Skin of body (tissue), 2 donors: ENCODE results near the gene METTL23. TPM values are rescaled to one million over a fixed set of nuclear protein-coding genes. Genes with fewer than 3 reads are reported as not detected.
"Not testable (repeated sequence)": the region's sequence is repeated elsewhere in the genome, so short reads cannot be mapped to it uniquely, and the experiment has no call there.

Experiments used
- DNase-seq: peaks from one replicate; lab custom pipeline; 2025; lab: John Stamatoyannopoulos, UW
- total RNA-seq: library from RNA; depleted of rRNA; stranded (reverse); fragments of >200 nt; gene quantifications from one replicate; pipeline ENCODE4 v1.2.3, GENCODE V29; 2014

The METTL23 gene
- total RNA-seq, 1 donor from 2014 or later = 18.1 TPM

DNA sequence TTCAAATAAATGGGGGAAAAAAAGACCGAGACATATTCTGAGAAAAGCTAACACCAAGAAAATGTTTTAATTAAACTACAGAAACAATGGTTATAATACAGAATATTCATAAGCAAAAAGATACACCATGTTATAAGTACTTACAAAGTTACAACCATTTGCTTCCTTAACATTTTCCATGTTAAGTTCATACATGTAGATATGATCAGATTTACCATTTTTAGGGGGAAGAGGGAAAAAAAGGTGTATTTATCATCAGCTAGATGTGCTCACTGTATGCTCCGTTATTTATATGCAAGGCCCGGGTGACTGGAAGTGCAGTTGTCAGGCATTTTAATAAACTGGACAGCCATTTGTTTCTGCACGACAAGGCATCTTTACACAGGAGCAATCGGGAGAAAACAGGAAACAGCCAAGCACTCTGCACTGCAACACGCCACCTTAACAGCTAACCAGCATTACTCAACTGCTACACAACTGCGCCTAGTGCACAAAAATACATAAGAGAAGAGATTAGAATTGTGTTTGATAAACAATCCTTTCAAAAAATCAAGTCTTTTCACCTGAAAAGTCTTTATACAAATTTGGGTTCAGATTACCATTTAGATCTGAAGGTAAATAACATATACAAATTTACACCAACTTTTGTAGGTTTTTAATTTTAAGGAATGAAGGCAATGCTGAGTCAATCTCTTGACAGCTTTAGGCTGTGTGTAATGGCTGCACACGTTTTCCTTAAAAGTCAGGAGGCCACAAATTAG lies 7.6 kb downstream of the METTL23 start:
- no peak for DNase-seq

DNA sequence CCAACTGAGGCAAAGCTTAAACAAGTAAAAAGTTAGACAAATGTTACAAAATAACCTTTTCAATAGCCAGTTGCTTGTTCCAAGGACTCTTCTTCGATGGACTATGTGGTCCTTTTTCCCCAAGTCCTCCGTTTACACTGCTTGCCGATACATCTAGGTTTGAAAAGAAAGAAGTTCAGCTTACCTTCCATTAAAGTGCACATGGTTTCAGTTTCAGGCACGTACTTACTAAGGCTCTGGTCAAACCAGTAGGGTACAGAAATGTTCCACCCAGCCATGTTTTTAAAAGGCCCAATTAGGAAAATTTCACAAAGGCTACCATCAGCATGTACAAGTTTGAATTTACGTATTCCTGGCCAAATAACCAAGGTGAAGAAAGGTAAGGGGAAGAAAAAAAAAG lies 8.4 kb downstream of the METTL23 start:
- DNase-seq = no peak

DNA sequence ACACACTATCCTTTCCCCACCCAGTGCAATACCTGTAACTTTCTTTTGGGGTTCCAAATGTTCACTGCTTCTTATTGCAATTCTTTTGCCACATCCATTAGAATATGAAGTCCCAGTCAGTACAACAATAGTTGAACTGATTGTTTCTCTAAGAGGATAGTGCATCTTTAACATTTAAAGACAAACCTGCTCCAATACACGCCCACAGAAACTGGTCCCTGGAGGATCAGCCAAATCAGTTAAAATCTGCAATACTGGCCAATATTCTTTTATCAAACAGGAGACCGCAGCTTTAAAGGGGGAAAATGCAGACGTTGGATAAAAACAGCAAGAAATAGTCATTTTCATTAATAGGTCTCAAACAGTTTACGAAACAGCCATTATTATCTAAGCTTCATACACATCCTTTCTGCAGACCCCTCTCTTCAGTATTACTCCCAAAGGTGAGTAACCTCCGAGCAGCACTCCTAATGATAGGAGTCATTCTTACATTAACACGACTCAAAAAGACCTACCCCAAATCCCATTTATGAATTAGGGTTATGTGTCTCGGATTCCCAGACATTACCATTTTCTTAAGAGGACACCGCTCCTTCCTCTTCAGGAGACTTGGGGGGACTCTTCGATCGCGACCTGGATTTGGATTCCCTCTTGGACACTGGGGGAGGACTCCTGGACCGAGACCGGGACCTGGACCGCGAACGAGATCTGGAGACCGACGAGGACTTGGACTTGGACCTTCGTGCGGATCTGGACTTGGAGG lies 9.1 kb downstream of the METTL23 start:
- DNase-seq = no peak

DNA sequence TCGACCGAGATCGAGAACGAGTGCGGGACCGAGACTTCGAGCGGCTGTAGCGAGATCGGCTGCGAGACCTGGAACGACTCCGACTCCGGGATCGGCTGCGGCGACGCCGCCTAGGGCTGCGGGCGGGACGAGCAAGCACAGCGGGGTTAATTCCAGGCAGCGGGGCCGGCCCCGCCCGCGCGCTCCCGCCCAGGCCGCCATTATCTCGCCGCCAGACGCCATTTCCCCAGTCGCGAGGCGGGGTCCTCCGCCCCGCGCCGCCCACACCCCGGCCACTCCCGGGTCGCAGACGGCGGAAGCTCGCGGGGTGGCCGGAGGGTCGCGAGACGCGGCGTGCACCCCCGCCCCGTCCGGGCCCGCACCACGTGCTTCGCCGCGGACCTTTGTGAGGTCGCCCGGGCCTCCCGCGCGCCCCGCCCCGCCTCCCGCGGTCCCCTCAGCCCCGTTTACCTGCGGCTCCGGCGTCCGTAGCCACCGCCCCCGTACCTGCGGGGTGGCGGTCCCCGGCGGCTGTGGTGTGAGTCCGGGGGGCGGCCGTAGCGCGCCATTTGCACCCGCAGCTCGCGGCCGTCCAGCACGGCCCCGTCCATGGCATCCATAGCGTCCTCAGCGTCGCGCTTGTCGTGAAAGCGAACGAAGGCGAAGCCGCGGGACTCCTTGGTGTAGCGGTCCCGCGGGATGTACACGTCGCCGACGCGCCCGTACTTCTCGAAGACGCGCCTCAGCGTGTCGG lies 9.9 kb downstream of the METTL23 start:
- DNase-seq = peak; percentile 78

DNA sequence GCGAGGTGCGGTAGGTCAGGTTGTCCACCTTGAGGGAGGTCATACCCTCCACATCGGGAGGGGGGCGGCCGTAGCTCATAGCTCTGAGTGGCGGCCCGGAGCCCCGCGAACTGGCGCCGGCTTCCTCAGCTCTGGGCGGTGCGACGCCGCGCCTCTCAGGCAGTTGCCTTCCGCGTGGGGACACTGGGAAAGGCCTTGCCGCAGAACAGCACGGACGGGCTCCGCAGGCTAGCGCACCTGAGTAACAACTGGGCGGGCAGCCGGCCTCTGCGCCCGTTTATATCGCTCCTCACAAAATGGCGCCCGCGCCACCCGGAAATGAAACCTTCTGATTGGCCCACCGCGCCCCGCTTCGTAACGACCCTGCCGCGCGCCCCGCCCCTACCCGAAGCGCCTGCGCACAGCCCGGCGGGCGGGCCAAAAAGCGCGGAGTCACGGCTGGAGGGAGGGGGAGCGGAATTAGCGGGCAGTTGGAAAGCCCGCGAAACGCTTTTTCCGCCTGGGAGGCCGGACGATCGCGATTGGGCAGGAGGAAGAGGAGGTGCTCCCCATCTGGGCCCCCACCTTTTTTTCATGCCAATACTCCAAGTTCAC lies 10.5 kb downstream of the METTL23 start, which contains the start of gene SRSF2:
SRSF2 (minus strand) TSS at position 250 of the 594 bp plus-strand sequence; CDS start at position 79, 171 bp downstream.
- peak; percentile 98 for DNase-seq

DNA sequence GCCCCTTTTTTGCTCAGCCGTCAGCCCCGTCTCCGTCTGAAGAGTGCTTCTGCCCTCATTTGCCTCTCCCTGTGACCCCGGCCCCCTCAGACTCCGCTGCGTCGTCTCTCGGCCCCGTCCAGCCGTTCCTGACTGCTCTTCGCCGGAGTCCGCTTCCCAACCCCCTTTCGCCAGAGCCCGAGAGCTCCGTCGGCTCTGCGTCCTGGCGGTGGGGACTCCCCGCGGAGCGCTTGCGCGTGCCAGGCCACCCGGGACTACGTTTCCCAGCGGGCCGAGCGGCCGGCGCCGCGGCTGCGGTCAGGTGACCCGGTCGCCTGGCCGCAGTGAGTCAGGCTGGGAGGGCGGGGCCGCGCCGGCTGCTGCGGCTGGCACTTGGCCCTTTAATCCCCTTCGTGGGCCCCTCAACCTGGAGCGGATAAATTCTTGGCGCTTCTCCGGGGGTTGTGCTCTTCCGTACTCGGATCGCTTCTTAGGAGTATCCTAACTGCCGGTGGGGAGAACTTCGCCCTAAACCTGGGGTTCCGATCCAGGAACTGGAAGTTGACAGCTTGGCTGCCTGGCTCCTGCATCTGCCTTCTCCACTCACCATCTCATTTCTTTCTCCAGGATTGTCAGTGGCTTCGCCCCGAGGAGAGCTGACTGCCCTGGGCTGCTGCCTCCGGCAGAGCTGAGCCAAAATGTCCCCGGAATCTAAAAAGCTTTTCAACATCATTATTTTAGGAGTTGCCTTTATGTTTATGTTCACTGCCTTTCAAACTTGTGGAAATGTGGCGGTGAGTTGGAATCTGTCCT lies 11.2 kb downstream of the METTL23 start, which contains the start of gene MFSD11:
MFSD11 (plus strand) TSS at position 444 of the 792 bp plus-strand sequence; CDS start at position 678, 234 bp downstream.
- DNase-seq = peak; percentile 97

DNA sequence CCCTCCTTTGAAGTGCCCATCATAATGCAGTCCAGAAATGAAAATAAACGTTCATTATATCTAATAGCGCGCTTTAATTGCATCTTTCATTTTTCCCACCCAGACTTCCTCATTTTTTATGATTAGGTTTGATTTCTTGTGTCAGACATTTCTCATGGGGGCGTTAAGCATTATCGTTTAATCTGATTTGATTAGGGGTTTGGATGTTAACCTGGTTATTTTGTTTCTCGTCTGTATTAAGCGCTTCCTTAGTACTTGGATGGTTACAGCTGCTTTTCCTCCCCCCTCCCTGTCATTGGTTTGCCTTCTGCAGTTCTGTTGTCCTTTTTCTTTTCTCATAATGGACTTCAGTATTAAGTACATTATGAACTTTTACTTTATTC lies 11.8 kb downstream of the METTL23 start:
- peak; percentile 39 for DNase-seq

DNA sequence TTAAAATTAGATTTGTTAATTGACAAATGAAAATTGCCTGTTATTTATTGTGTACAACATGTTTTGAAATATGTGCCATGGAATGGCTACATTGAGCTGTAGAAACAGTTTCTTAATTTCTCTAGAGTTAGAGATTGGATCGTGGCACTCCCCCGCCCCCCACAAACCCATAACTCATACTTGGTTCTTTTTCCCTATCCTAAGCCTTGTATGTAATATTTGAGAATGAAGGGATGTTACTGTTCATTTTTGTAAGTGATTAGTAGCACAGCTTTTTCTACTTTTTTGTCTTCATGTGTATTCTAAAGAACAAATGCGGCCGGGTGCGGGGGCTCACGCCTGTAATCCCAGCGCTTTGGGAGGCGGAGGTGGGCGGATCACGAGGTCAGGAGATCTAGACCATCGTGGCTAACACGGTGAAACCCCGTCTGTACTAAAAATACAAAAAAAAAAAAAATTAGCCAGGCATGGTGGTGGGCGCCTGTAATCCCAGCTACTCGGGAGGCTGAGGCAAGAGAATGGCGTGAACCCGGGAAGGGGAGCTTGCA lies 13.0 kb downstream of the METTL23 start:
- DNase-seq = not testable (repeated sequence)

DNA sequence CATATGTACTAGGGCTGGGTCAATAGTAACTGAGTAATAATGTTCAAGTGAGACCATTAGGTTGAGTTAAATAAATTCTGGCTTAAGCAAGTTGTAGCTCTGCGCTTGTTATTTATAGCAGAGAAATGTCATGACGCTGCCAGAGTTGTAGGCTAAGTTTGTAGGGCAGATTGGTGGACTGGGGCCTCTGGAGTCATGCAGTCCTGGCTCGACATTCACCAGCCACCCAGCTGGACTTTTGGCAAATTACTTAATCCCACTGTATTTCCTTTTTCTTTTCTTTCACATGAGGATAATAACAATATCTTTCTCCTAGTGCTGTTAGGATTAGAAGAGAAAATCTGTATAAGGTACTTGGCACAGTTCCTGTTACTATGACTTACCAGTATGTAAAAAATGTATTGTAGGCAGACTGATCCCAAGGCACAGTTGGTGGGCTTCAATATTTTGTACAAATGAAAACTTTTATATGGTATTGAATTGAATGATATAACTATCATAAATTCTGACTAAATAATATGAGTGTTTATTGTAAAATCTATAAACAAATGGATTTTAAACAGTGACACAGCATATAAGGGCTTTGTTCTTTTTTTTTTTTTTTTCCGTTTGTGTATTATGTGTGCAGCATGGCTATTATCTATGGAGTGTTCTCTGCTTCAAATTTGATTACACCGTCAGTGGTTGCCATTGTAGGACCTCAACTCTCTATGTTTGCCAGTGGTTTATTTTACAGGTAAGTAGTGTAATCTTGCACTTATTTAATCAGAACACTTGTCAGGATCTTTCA lies 13.9 kb downstream of the METTL23 start:
- no peak for DNase-seq

DNA sequence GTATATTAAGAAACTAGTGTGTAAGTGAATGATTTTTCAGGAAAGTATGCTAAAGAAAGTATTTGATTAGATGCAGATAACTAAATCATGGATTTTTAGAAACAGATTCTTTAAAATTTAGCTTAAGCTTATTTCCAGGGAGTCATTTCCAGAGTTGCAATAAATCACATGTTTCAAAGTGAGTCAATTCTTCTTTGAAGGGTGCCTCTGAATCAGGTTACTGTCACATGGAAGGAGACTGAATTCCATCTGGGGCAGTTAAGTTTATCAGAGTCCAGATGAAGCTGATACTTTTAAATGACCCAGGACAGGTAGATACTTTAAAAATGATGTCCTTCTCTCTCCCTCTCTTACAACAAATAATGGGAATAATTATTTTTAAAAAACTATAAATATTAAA lies 16.3 kb downstream of the METTL23 start:
- no peak for DNase-seq

DNA sequence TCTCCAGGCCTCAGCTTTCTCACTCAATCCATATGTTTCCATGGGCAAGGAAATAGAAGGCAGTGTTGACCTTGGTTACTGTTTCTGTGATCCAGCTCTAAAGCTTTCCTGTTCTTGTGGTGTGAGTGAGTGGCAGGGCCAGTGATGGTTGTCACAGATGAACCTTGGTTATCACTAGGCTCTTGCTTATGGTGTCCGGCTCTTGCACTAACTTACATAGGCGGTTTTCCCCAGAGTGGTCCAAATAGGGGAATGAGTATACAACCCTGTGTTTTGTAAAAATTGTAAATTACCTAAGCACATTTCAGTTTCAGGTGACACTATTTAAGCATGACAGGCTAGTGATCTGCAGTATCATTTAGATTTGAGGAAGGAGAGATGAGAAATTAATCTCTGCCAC lies 18.1 kb downstream of the METTL23 start:
- no peak for DNase-seq

DNA sequence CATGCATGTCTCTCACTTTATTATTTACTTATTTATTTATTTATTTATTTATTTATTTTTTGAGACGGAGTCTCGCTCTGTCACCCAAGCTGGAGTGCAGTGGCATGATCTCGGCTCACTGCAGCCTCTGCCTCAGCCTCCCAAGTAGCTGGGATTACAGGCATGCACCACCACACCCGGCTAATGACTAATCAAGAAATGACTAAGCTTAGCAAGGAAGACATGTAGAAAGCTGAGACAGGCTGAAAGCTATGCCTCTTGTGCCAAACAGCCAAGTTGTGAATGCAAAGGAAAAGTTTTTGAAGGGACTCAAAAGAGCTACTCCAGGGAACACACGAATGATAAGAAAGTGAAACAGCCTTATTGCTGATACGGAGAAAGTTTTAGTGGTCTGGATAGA lies 19.1 kb downstream of the METTL23 start:
- DNase-seq = not testable (repeated sequence)

DNA sequence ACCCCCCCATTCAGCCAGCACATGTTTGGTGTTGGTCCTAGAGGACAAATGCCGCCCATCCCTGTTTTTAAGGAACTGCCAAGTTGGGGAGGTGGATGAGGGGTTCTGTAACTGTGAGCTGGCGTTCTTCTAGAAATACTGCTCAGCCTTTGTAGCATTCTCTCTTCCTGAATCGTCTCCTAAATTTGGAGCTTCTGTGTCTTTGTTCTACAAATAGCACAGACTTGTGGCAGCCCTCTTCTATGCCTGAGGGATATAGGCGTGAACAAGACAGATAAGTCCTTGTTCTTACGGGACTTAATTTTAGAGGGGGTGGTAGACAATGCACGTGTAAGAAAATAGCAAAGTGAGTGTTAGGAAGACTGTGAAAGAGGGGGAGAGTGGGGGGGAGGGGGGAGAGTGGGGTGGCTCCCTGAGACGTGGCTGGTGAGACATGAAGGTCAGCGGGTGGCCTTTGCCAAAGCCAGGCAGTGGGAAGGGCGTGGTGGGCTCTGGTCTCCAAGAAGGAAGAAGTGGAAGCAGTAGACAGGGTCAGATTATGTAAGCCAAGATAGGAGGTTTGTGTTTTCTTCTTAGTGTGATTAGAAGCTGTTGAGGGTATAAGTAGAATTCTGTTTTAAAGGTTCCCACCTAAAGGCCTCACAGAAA lies 21.2 kb downstream of the METTL23 start:
- no peak for DNase-seq

DNA sequence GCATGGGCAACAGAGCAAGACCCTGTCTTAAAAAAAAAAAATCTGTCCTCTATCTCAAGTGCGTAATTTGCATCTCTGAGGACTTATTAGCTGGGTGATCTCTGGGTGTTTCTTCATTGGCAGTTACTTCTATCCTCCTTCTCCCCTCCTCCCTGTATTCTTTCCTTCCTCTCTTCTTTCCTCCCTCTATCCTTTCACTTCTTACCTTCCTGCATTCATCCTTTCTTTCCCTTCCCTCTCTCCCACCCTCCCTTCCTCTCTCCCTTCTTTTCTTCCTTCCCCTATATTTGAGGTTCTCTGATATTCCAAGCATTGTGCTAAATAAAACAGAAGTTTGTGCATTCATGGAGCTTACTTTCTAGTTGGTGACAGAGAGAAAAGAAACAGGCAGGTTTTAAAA lies 22.0 kb downstream of the METTL23 start:
- DNase-seq = no peak

DNA sequence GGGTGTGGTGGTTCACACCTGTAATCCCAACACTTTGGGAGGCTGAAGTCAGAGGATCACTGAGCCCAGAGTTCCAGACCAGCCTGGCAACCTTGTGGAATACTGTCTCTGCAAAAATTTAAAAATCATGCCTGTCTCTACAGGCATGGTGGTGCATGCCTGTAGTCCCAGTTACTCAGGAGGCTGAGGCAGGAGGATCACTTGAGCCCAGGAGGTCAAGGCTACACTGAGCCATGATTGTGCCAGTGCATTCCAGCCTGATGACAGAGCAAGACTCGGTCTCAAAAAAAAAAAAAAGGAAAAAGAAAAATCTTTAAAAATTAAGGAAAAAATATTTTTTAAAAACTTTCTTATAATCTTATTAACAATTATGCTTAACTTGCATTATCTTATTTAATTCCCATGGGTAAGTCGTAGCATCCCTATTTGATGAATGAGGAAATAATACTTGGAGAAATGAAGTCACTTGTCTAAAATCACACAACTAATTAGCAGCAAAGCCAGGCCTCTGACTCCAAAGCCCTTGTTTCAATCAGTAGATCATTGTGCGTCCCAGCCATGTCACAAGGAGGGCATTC lies 24.9 kb downstream of the METTL23 start:
- DNase-seq = no peak

DNA sequence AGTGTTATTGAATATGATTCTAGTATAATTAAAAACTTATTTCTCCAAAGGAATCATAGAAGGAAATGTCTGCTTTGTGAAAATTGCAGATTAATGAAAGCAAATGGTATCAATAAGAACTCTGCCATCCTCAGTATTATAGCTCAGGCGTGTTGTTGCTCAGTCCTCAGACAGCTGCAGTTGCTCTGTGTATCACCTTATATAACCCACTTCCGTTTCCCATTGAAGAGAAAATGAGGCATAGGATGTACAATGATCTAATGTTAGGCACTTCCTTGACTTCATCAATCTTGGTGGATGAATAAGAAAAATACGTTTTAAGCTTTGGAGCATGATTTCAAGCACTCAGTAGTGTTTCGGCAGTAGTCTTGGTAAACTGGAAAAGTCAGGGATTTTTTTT lies 25.4 kb downstream of the METTL23 start:
- no peak for DNase-seq

DNA sequence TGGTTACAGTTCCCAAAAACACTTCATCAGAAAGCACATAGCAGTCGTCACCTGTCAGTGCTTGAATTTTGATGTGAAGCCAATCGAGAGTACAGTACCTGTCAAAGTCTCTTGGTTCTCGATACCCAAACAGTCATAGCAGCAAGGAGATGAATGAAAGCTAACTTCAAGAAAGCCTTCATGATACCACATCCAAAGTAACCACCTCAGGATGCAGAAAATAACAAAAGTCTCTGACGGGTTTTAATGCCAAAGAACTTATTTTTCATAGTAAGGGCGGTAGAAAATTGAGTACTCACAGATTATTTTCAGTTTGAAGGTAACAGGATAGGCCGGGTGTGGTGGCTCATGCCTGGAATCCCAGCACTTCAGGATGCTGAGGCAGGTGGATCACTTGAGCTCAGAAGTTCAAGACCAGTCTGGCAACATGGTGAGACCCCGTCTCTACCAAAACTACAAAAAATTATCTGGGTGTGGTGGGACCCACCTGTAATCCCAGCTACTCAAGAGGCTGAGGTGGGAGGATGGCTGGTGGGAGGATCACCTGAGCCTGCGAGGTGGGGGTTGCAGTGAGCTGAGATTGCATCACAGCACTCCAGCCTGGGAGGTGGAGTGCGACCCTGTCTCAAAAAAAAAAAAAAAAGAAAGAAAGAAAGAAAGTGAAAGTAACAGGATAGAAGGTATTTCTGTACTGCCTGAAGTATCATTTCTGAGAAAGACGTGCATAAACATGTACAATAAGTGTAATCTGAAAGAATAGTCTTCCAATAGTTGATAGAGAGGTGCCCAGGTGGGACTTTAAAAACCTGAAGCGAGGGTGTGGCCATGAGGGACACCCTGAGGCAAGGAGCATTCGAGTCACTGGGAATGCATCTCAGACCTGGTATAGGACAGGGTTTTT lies 26.7 kb downstream of the METTL23 start:
- no peak for DNase-seq

DNA sequence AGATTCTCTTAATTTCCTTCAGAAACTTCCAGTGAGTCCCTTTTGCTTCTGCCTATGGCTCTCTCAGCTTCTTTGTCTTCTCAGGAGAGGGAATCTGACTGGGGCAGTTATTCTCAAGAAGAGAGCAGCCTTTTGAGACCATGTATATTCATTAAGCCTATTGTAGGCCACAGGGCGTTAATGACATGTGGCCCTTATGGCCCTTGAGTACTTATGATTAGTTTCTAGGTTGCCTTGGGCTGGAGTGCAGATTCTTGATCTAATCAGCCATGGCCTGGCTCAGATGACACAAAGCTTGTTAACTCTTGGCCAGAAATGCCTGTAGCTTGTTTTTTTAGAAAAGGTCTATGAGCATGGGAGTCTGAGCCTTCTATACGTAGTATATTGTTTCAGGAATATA lies 28.6 kb downstream of the METTL23 start:
- DNase-seq = no peak
